Activated CD8-positive, alpha-beta memory T cell treated with anti-CD3 and anti-CD28 coated beads for 48 hours (primary cell): Measurements from ENCODE around the gene GNA12.

Experiments
- DNase-seq, 3 experiments: peaks; one replicate each; pipeline ENCODE4 v3.0.0-alpha.2; 2020; ENCODE audit warnings: low read depth in 2 of 3, low spot score in 2 of 3

GNA12 gene

GRCh38 chr7:2838873-2839578, 5.1 kb downstream of the GNA12 start:
- no peak for DNase-seq

GRCh38 chr7:2838451-2838850, 5.7 kb downstream of the GNA12 start:
- DNase-seq = no peak

GRCh38 chr7:2837496-2837895, 6.6 kb downstream of the GNA12 start:
- DNase-seq = no peak

DNA sequence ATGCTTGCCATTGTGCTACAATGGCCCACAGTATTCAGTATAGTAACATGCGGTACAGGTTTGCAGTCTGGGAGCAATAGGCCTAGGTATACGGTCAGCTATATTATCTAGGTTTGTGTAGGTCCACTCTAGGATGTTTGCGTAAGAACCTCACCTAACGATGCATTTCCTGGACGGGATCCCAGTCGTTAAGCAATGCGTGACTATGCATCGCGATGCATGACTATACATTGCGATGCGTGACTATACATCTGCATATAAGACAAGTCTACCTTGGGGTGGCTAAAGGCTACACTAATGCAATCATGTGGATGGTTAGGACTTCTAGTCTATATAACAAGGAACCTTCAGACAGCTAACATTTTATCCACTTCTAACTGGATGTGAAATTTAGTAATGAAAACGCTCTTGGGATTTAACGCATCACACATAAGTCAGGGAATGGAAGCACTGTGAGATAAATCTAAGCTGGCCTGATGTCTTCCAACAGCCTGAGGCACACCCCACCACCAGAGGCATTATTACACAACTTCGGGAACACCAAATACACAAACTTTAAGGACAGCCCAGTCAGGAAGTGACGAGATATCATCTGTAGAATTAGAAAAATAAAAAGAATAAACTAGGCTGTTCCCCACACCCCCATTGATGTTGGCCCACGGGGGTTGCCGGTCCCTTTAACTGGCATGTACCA, 9.2 kb downstream of the GNA12 start:
- no peak for DNase-seq

- DNase-seq = no peak
Observed at GRCh38 chr7:2833083-2833910, 10.8 kb downstream of the GNA12 start.

GRCh38 chr7:2832461-2832860, 11.6 kb downstream of the GNA12 start:
- DNase-seq = no peak

GRCh38 chr7:2830609-2831376, 13.3 kb downstream of the GNA12 start:
- no peak for DNase-seq

GRCh38 chr7:2829040-2829439, 15.1 kb downstream of the GNA12 start:
- no peak for DNase-seq

DNA sequence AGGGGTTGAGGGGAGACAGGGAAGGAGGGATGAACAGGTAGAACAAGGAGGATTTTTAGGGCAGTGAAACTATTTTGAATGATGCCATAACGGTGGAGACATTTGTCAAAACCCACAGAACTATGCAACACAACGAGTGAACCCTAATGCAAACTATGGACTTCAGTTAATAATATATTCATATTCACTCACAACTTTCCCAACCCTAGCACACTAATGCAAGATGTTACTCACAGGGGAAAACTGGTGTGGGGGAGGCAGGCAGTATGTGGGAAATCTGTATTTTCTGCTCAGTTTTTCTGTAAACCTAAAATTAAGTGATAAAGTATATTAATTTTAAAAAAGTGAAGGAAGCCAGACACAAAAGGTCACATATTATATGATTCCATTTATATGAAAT, 17.3 kb downstream of the GNA12 start:
- no peak for DNase-seq

GRCh38 chr7:2825559-2826227, 18.4 kb downstream of the GNA12 start:
- no peak for DNase-seq

DNA sequence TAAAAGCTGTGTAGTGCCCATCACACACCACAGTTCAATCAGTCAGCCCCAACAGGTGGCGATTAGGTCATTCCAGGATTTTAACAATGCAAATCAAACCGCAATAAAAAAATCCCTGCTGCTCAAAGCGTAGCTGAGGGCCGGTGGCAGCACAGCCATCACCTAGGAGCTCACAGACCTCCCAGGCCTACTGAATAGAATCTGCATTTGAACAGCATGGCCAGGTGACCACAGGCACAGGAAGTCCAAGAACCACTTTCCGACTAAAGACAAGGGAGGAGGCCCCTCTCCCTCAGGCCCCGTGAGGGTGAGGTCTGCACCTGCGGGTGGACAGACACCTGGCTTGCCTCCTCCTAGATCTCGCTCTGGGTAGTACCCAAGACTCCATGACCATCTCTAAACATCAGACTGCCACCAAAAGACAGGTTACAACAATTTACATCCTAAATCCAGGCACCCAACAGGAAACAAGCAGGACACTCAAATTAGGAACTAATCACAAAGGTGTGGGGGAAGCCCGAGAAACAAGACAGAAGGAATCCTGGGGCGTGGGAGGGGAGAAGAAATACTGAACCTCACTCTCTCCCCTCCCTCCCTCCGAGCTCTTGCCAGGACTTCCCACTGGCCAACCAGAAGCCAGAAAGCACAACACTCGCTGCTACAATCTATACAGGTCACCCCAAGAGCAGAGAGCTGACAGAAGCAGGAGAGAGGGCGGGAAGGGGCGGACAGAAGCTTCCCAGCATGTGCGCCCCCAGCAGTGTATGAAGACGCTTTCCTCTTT, 19.2 kb downstream of the GNA12 start:
- no peak for DNase-seq

GRCh38 chr7:2824026-2824677, 20.0 kb downstream of the GNA12 start:
- DNase-seq = no peak

- DNase-seq = no peak
Observed at GRCh38 chr7:2823130-2823529, 21.0 kb downstream of the GNA12 start.

DNA sequence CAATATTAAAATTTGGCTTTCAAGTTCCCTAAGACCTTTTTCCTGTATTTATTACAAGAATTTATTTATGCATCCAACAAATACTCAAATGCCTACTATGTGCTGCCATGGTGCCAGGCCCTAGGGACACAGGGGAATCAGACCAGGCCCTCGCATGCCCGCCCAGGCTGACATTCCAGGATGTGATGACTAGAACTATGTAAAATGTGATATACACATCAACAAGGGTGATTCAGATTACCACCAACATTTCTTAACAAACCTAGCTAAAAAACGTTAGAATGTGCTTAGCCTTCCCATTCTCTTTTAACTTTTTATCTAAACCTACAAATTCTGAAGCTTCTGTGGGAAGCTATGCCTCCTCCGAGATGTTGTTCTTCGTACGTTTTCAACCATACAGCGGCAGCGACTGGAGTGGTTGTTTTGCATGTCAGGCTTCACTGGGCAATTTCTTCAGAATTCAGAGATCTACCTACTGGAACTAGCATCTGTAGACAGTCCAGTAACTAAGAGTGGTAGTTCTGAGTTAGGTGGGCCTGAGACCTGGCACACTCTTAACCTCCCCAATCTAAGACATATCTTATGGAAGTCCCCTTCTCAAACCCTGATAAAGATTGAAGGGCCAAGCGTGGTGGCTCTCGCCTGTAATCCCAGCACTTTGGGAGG, 22.1 kb downstream of the GNA12 start:
- DNase-seq = no peak

DNA sequence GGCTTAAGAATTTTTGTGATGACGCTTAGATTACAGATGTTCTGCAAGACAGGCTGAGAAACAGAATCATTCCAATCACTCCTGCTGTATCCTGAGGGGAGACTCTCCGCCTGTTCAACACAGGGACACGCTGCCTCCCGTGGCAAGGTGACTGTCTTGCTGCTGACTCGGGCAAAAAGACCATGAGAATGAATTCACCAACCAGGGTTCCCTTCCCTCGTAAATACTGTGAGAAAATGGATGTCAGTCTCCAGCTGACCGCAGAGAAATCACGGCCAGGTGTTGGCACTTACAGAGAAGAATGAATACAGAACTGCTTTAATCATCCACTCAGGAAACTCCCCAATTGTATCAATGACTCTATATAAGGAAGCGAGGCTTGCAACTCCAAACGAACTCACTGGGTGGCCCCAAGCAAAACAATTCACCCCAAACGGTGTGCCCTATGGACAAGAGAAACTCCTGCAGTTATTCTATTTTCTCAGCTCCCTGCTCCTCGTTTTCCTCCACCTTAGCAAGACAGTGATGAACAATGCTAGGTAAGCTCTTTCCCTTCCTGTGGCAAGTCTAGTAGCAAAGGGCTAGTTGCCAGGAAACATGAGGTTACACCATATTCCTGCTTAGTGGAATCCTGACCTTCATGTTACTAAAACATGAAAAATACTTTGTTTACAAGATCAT, 22.8 kb downstream of the GNA12 start:
- DNase-seq = no peak

DNA sequence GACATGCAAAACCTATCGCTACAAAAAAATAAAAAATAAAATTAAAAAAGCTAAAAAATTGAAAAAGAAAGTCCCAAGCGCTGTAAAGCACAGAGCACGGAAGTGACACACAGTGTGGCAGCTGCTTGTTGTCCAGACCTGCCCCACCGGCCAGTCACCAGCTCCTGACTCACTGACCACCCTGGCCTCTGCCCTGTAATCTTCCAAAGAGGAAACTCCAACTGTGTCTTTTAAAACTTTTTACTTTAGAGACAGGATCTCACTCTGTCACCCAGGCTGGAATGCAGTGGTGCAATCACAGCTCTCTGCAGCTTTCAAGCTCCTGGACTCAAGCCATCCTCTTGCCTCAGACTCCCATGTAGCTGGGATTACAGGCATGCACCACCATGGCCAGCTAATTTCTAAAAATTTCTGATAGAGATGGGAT, 23.6 kb downstream of the GNA12 start:
- no peak for DNase-seq

- DNase-seq = no peak
Observed at GRCh38 chr7:2819954-2820397, 24.1 kb downstream of the GNA12 start.
